GM12873 (cell line): Measurements from ENCODE around the gene ACCS.
A peak's percentile ranks its signal among the peaks of the same experiment; 100 is the strongest.

Source experiments
- CTCF ChIP-seq: IDR thresholded peaks from 2 replicates; pipeline ENCODE4 v1.5.1; 2012; ENCODE audit warnings: low read depth, mild to moderate bottlenecking, moderate library complexity, low read length, control low read depth; ENCODE audit not compliant: insufficient read depth; ENCODE audit errors: missing control alignments

The ACCS gene

GRCh38 chr11:44065841-44066731 is at the start of gene ACCS:
Gene ACCS, plus strand, starts transcription at chr11:44066270. Its CDS starts 1,358 bp downstream, at chr11:44067628.
- TF ChIP-seq CTCF: peak; percentile 82

GRCh38 chr11:44016546-44017442 is 49.3 kb upstream of the ACCS start:
- TF ChIP-seq CTCF: no peak

GRCh38 chr11:44017443-44018126 is 48.5 kb upstream of the ACCS start:
- TF ChIP-seq CTCF: no peak

- no peak for TF ChIP-seq CTCF
Measured at GRCh38 chr11:44018127-44018521, 47.9 kb upstream of the ACCS start.

- TF ChIP-seq CTCF: no peak
Measured at GRCh38 chr11:44018829-44019228, 47.2 kb upstream of the ACCS start.

GRCh38 chr11:44024977-44025376 is 41.1 kb upstream of the ACCS start:
- TF ChIP-seq CTCF: no peak
